ENCODE results near the gene CREBBP. TPM values are rescaled to one million over a fixed set of nuclear protein-coding genes. Genes with fewer than 3 reads are reported as not detected.

CREBBP gene
- total RNA-seq, 2 donors from 2014 or later = 57.1 to 63.1 TPM

DNA sequence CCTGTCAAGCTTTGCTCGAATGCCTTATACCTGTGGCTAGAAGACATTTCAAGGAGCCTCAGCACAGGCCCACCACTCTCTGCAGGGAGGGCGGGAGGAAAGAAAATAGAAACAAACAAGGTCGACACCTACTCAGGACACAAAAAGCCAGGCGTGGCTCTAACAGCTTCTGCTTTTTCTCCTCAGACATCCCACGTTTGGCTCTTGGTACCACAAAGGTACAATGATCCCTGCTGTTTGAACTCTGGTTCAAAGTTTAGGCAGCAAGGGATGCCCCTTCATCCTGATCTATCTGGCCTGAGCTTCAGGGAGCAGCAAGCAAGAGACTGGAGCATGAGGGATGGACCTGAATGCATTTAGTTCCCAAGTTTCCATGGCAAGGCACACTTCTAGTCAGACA, 57.1 kb downstream of the CREBBP start:
- Mint-ChIP-seq H3K4me1 (ENCODE audit: low read depth) (peaks cover 74% of the 10 kb centered on the region), H3K36me3 (ENCODE audit: insufficient read depth in 2 of 2) (no peaks in the 10 kb centered on the region), H3K9me3 (no peaks in the 10 kb centered on the region), H3K4me3 (peak overlapping the region; percentile 29 to 57), H3K27me3 (ENCODE audit: low read depth) (no peaks in the 10 kb centered on the region), H3K27ac (no peak overlapping the region)
- no peak for DNase-seq
- ATAC-seq (replicated peaks in 1 of 2) = no peak

DNA sequence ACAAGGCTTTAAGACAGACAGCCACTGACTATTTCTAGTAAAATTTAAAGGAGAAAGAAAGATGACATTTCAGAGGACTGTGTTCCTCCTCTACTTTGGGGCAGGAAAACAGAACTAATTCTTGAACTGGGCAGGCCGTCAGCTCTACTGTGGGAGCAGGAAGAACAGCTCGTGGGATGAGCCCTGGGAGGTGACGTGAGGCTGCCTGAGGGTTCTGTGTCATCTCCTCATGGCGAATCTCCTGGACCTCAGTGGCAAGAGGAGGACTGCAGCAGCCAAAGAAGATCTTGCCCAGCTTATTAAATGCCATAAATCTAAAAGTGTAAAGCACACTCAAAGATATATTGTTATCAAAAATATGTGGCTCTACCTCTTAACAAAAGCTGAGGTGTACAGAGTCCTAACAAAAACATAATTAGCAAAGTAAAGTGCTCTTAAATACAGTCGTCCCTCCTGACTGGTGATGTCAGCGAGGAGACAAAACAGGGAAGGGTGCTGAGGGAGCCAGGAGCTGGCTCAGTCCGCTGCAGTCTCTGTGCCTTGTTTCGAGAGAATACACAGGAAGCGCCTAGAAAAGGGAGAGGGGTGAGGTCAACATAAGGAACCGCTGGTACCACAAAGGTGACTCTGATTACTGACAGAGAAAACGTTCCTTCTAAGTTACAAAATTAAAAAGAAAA, 58.0 kb downstream of the CREBBP start:
- H3K27ac Mint-ChIP-seq = no peak overlapping the region
- ATAC-seq (replicated peaks in 1 of 2) (peak in 1 of 2 donors; percentile 43), DNase-seq (no peak)
- H3K9me3 Mint-ChIP-seq = no peaks in the 10 kb centered on the region
- no peaks in the 10 kb centered on the region for H3K27me3 Mint-ChIP-seq (ENCODE audit: low read depth)
- H3K36me3 Mint-ChIP-seq (ENCODE audit: insufficient read depth in 2 of 2) = no peaks in the 10 kb centered on the region
- peaks cover 84% of the 10 kb centered on the region for H3K4me1 Mint-ChIP-seq (ENCODE audit: low read depth)
- peak overlapping the region; percentile 56 to 57 for H3K4me3 Mint-ChIP-seq

DNA sequence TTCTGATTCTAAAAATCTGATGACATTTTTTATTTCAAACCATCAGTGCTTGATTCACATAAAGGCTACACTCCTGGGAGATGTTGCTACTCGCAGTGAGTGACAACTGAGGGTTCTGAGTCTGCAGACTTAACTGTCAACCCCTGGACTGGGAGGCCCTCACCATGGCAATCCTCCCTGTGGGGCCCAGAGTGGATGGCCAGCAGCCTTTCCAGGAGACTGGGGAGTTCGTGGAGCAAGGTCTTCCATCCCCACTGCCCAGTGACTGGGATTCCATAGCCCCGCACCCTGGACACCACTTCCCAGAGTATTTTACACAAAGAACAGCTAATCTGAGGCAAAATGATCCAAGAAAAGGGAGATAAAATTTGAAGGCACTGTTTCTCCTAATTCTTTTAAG, 59.3 kb downstream of the CREBBP start:
- Mint-ChIP-seq H3K27ac (no peak overlapping the region), H3K4me3 (no peak overlapping the region), H3K36me3 (ENCODE audit: insufficient read depth in 2 of 2) (no peaks in the 10 kb centered on the region), H3K27me3 (ENCODE audit: low read depth) (no peaks in the 10 kb centered on the region), H3K9me3 (no peaks in the 10 kb centered on the region), H3K4me1 (ENCODE audit: low read depth) (peaks cover 88% of the 10 kb centered on the region)
- DNase-seq = no peak
- ATAC-seq (replicated peaks in 1 of 2) = no peak

DNA sequence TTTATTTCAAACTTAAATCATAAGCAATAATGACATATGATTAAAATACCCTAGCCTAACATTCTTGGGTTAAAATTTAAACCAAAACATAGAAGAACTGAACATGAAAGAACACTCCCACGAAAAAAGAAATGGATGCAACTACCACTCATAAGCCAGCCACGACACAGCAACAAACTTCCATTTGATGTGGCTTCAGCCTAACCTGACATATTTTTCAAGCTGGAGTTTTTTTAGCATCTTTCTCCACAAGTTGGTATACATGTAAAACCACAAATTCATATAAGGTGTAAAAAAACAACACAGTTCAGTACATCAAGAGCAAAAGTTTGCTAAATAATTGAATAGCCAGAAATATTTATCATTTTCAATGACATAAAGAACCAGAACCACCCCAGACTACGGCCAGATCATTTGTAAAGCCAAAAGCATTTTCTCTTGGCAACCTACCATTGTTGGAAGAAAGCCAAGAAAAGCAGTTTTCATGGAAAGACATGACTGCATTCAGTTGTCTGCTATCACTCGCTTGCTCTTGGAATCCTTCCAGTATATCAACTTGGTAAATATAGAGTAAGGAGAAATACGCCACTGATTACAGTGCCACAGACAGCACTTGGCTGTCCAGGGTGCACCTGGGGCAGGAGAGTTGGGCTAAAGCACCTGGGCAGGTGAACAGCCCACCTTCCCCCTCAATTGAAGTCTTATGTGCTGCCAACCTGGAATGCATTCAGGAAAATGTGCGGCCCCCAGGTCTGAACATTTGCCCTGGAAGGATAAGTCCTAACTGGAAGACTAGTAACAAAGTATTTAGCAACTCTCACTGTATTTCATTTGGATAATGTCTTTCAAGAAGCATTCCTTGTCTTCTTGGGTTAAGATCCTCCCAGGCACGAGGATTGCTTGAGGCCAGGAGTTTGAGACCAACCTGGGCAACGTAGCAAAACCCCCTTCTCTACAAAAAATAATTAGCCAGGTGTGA, 60.5 kb downstream of the CREBBP start:
- Mint-ChIP-seq H3K36me3 (ENCODE audit: insufficient read depth in 2 of 2) (no peaks in the 10 kb centered on the region), H3K9me3 (no peaks in the 10 kb centered on the region), H3K4me3 (peak overlapping the region in 1 of 2 donors; percentile 11), H3K4me1 (ENCODE audit: low read depth) (peaks cover 76% of the 10 kb centered on the region), H3K27me3 (ENCODE audit: low read depth) (no peaks in the 10 kb centered on the region), H3K27ac (no peak overlapping the region)
- ATAC-seq (replicated peaks in 1 of 2) (no peak), DNase-seq (no peak)

DNA sequence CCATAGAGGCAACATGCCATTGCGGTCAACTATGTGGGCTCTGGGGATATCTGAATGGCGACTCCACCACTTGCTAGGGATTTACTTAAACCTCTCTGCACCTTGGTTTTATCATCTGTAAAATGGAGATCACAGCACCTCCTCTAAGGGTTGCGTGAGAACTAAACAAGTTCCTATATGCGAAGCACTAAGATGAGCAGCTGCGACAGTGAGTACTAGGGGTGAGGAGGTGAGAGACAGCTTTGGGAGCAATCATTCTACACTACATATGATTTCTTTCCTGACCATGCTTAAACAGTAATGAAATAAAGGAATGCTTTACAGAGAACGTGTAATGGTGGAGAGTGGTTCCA, 61.4 kb downstream of the CREBBP start:
- DNase-seq = no peak
- H3K4me3 Mint-ChIP-seq = peak overlapping the region in 1 of 2 donors; percentile 6

DNA sequence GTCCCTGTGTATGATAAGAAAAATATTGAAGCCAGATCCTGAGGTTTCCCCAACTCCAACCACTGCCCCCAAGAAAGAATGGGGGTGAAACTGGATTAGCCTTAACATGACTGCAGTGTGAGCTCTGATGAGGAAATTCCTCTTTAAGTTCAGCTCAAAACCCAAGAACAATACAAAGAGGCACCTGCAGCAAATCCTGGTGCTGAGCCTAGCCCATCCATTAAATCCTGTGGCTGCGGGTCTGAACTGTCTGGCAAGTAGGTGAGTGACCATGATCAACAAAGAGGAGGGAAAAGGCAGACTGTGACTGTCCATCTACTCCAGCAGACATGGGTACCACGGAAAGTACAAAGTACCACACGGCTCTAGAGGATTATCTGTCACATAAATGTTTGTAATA, 64.2 kb downstream of the CREBBP start:
- Mint-ChIP-seq H3K4me1 (ENCODE audit: low read depth) (peaks cover 55% of the 10 kb centered on the region), H3K9me3 (no peaks in the 10 kb centered on the region), H3K27me3 (ENCODE audit: low read depth) (no peaks in the 10 kb centered on the region), H3K27ac (no peak overlapping the region), H3K36me3 (ENCODE audit: insufficient read depth in 2 of 2) (no peaks in the 10 kb centered on the region), H3K4me3 (no peak overlapping the region)
- DNase-seq (no peak), ATAC-seq (replicated peaks in 1 of 2) (no peak)

More for the DNA sequence above, 61.4 kb downstream of the CREBBP start:
- Mint-ChIP-seq H3K4me1 (ENCODE audit: low read depth) (peaks cover 67% of the 10 kb centered on the region), H3K27ac (no peak overlapping the region), H3K27me3 (ENCODE audit: low read depth) (no peaks in the 10 kb centered on the region), H3K9me3 (no peaks in the 10 kb centered on the region), H3K36me3 (ENCODE audit: insufficient read depth in 2 of 2) (no peaks in the 10 kb centered on the region)
- no peak for ATAC-seq (replicated peaks in 1 of 2)

DNA sequence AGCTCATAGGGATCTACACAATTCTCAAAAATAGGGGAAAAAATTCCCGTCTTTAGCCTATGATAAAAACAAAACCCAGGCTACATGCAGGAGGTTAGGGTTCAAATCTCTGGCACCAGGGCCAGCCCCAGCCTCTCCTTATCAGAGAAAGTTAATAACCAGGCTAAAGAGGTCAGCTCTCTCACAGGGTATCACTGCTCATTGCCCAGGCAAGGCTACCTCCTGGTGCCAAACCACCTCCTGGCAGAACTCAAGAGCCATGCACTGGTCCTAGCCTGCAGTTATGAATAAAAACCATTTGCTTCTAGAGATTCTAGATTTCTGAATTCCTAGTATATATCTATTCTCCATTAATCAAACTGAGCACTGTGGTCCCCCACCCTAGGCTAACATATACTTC, 65.8 kb downstream of the CREBBP start:
- ATAC-seq (replicated peaks in 1 of 2) (no peak), DNase-seq (no peak)
- H3K27me3 Mint-ChIP-seq (ENCODE audit: low read depth) = no peaks in the 10 kb centered on the region
- H3K36me3 Mint-ChIP-seq (ENCODE audit: insufficient read depth in 2 of 2) = peaks cover 0 to 2% of the 10 kb centered on the region in 2 donors
- H3K9me3 Mint-ChIP-seq = no peaks in the 10 kb centered on the region
- peaks cover 62% of the 10 kb centered on the region for H3K4me1 Mint-ChIP-seq (ENCODE audit: low read depth)
- H3K27ac Mint-ChIP-seq = no peak overlapping the region
- no peak overlapping the region for H3K4me3 Mint-ChIP-seq

DNA sequence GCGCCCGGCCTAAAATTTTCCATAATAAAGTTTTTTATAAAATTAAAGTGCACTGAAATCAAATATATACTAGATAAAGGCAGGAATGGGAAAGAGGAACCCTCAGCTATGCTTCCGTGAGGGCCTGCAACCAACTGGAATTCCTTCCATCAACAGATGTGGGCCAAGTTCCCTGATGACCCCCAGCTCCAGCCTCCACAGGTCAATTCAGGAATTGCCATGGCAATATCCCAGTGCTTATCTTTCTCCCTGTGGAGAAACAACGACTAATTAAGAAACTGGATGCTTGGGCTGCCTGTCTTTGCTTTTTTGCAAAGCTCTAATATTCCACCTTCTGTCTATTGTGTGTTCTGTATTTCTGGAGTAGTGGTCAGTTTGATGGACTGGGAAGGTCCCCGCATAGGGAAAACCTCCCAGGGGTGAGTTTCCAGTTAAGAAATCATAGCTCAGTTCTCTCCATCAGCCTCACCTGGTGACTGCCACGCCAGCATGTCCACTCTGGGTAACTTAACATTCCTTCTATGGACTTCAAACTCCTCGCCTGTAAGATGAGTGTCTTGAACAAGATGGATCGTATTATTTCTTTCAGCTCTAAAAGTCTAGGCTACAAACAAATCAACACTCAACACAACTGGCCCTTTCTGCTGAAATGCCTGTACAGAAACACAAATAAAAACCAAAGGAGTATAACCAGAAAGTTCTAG, 67.9 kb downstream of the CREBBP start:
- H3K27ac Mint-ChIP-seq = no peak overlapping the region
- ATAC-seq (replicated peaks in 1 of 2) = no peak
- H3K4me1 Mint-ChIP-seq (ENCODE audit: low read depth) = peaks cover 62% of the 10 kb centered on the region

DNA sequence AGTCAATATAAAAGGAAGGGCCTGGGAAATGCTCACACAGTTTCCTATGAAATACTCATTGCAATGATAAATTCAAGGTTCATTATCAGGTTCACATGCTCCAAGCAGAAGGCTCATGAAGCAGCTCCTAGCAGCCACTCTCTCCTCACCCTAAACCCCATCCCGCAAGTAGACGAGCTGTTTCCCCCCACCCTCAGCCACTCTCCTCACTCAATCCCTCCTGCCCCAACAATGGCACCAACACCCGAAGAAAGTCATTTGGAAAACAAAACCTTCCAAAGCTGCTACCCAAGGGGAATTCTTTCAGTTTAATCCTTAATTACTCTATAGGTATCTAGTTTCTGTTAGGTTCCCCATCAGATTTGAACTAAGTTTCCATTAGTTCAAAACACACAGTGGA, 69.7 kb downstream of the CREBBP start:
- H3K36me3 Mint-ChIP-seq (ENCODE audit: insufficient read depth in 2 of 2) = peaks cover 4 to 15% of the 10 kb centered on the region in 2 donors
- peaks cover 67% of the 10 kb centered on the region for H3K4me1 Mint-ChIP-seq (ENCODE audit: low read depth)
- ATAC-seq (replicated peaks in 1 of 2) (peak in 1 of 2 donors; percentile 4), DNase-seq (no peak)
- no peaks in the 10 kb centered on the region for H3K9me3 Mint-ChIP-seq
- H3K4me3 Mint-ChIP-seq = peak overlapping the region; percentile 34 to 46
- no peak overlapping the region for H3K27ac Mint-ChIP-seq
- no peaks in the 10 kb centered on the region for H3K27me3 Mint-ChIP-seq (ENCODE audit: low read depth)

More for the DNA sequence above, 67.9 kb downstream of the CREBBP start:
- H3K4me3 Mint-ChIP-seq = no peak overlapping the region
- H3K9me3 Mint-ChIP-seq = no peaks in the 10 kb centered on the region
- H3K36me3 Mint-ChIP-seq (ENCODE audit: insufficient read depth in 2 of 2) = peaks cover 2 to 6% of the 10 kb centered on the region in 2 donors
- no peaks in the 10 kb centered on the region for H3K27me3 Mint-ChIP-seq (ENCODE audit: low read depth)
- no peak for DNase-seq

DNA sequence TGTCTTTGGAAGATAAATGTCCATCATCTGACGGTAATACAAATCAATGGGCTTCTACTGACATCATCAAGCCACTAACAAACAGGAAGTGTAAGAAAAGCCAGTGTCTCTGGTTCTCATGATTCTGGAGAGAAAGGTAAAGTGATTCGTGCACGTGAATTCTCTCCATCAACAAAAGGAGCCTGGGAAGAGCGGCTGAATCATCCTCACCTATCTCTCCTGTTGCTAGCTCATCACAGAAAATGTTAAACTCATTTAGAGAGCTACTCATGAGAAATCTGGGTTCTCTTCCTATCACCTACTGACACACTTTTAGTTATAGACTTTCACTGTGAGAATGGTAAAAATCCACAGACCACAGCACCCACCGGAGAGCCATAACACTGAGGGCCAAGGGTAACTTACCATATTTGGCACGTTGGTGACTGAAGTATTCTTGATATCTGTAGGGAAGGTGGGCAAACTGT, 70.3 kb downstream of the CREBBP start:
- no peak overlapping the region for H3K27ac Mint-ChIP-seq
- DNase-seq = peak; percentile 62 to 63
- H3K27me3 Mint-ChIP-seq (ENCODE audit: low read depth) = no peaks in the 10 kb centered on the region

DNA sequence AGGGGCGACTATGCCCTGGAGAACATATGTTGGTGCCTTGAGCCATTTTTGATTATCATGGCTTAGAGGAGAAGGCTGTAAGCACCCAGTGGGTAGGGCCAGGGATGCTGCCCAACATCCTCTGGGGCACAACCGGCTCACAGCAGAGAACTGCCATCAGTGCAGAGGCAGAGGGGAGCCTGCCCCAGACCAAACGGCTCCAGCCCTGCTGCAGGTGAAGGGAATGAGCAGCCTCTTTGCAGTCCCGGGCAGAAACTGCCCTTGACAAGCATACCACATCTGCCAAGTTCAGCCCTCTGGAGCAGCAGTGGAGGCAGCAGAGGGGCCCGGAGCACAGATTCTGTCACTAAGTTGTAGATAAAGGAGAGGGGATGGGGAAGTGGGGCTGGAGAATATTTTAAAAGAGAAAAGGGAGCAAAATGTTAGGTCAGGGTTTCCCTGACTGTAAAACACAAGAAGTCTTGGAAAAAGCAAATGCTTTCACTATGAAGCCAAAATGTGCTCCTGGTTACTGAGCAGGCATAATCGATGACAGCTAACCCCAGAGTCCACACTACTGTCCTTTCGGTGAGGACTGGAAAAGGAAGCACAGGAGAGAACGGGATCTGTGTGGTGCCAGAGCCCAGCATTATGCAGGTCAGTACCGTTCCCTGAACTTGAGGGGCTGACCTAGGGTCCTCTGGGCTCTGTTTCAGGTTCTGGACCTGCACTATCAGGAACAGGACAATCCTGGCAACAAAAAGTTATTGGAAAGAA, 72.0 kb downstream of the CREBBP start:
- H3K4me1 Mint-ChIP-seq (ENCODE audit: low read depth) = peaks cover 77% of the 10 kb centered on the region
- peaks cover 4 to 15% of the 10 kb centered on the region in 2 donors for H3K36me3 Mint-ChIP-seq (ENCODE audit: insufficient read depth in 2 of 2)
- H3K4me3 Mint-ChIP-seq = peak overlapping the region; percentile 60 to 71
- no peaks in the 10 kb centered on the region for H3K9me3 Mint-ChIP-seq
- no peak overlapping the region for H3K27ac Mint-ChIP-seq
- ATAC-seq (replicated peaks in 1 of 2) (no peak), DNase-seq (no peak)
- H3K27me3 Mint-ChIP-seq (ENCODE audit: low read depth) = no peaks in the 10 kb centered on the region

More for the DNA sequence above, 70.3 kb downstream of the CREBBP start:
- peak; percentile 90 to 92 for ATAC-seq (replicated peaks in 1 of 2)
- Mint-ChIP-seq H3K4me1 (ENCODE audit: low read depth) (peaks cover 73% of the 10 kb centered on the region), H3K4me3 (peak overlapping the region; percentile 34 to 46), H3K36me3 (ENCODE audit: insufficient read depth in 2 of 2) (peaks cover 4 to 15% of the 10 kb centered on the region in 2 donors), H3K9me3 (no peaks in the 10 kb centered on the region)

DNA sequence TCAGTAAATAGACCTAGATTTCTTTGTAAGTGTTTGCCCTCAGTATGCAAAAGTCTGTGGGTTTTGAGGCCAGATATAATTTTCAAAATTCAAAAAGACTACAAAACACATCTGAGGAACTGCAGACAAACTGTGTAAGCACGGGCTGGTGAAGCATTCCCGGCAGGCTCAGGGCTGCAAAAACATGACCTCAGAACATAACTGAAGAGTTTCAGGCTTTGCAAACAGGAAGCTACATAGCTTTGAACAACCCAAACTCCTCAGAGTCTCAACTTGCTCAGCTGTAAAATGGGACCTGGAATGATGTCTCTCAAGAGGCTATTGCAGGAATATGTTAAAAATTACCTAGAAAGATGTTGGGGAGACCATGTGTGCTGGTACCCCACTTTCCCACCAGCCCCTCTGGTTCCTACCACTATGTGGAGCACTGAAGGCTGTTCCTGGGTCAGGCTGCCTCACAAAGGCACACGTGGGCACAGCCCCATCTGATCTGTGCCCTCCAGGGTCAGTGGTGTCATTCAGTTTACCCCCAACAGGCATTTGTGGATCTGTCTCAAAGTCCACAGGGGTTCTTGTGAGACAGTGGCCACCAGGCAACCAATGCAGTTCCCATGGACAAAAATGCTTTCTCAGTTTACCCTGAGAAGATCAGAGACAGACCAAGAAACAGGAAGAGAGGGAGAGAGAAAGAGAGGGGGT, 72.9 kb downstream of the CREBBP start:
- peak; percentile 33 to 44 for ATAC-seq (replicated peaks in 1 of 2)
- peak overlapping the region; percentile 68 for H3K27ac Mint-ChIP-seq
- peaks cover 4 to 17% of the 10 kb centered on the region in 2 donors for H3K36me3 Mint-ChIP-seq (ENCODE audit: insufficient read depth in 2 of 2)

More for the DNA sequence above, 72.9 kb downstream of the CREBBP start:
- Mint-ChIP-seq H3K27me3 (ENCODE audit: low read depth) (no peaks in the 10 kb centered on the region), H3K9me3 (no peaks in the 10 kb centered on the region), H3K4me1 (ENCODE audit: low read depth) (peaks cover 70% of the 10 kb centered on the region), H3K4me3 (peak overlapping the region; percentile 60 to 71)
- no peak for DNase-seq
